Left forelimb (tissue), 1 donor: ENCODE data around the gene IVD.
"Not testable (repeated sequence)": the region's sequence is repeated elsewhere in the genome, so short reads cannot be mapped to it uniquely, and the experiment has no call there.

ENCODE experiments used
- DNase-seq: peaks from one replicate; pipeline ENCODE4 v3.0.0-alpha.2; 2018; ENCODE audit warnings: low spot score

The IVD gene

DNA sequence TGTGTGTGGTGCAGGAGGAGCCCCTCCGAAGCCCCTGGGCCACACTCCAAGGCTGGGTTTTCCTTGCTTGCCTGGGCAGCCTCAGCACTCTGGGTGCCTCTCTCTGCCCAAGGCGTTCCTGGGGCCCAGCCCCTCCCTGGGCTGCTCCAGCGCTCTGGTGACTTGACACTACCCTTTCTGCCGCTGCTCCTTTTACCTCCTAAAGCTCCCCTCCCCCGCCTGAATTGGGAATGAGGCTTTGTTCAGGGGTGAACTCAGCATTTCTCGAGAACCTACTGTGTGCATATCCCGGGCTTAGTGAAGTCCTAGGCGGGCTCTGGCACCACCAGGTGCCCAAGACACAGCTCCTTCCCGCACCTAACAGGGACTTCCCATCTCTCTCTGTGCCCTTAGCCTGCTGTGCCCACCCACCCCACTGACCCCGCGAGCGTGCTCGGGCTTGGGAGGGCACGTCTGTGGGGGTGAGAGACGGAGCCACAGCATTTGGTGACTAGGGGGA lies 33.9 kb downstream of the IVD start:
- DNase-seq, result no peak

DNA sequence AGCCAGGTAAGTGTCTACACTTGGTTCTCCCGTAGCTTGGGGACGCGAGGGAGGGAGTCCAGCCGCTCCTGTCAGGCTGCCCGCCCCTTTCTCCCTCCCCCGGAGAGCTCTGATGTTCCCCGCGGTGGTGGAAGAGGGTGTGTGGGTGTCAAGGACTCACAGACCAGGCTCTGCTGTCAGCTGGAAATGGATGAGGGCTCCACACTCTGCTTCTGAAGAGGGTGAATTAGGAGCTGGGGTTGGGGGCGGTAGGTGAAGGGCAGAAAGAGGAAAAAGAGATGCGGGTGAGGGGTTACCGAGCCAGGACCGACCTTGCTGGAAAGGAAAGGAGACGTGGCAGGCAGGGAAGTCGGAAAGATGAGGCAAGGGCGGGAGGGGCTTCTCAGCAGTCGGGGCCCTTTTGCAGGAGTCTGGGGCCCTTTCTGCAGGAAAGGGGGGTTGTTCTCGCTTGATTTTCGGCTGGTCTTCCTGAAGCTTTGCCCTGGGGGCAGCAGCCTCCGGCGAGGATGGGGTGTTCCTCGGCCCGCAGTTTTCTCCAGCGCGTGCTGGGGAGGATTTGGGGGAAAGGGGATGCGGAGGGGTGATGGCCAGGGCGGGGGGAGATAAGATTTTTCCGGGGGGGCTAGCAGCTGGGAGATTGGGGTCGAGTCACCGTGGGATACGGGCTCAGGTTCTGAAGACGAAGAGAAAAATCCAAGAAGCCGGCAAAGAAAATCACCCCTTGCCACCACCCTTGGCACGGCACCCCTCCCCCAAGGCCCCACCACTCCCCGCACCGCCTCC lies 34.6 kb downstream of the IVD start:
- DNase-seq, result no peak

GRCh38 chr15:40440743-40441564 lies 35.4 kb downstream of the IVD start, which contains the start of gene BAHD1:
Gene BAHD1 (plus strand): TSS chr15:40440953. CDS start chr15:40458465, 17,512 bp downstream.
- peak; percentile 98 for DNase-seq

- DNase-seq, result no peak
These were observed 36.3 kb downstream of the IVD start for GRCh38 chr15:40441565-40442531.

DNA sequence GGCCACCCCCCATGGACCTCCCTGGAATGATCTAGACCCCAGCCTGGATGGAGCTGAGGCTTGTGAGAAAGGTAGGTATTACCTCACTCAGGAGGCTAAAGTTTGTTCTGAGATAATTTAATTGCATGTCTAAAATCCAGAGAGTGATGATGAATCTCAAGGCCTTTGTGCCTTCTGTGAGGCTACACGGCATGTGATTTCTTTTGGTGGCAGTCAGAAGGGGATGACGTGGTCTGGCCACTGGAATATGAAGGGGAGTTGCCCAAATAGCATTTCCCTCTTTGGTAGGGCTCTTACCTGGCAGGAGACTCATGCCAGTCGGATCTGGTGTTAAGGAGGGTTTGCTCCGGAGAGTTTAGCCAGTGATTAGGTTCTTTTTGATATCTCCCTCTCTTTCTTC lies 37.7 kb downstream of the IVD start:
- DNase-seq, result no peak

DNA sequence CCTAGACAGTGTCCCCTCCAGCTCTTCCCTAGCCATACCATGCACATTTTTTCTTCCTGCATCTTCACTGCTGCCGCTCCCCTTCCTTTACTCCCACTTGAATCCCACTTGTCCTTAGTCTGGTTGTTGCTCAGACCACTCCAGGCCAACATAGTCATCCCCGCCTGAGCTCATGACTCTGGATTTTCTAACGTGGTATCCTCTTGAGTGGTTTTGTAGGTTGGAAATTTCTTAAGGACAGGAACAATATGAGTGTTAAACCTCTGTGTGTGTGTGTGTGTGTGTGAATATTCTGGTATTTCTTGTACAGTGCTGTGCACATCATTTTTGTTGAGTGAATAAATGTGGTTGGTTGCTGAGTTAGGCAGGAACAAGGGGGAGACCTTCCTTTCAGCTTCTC lies 38.3 kb downstream of the IVD start:
- DNase-seq, result no peak

DNA sequence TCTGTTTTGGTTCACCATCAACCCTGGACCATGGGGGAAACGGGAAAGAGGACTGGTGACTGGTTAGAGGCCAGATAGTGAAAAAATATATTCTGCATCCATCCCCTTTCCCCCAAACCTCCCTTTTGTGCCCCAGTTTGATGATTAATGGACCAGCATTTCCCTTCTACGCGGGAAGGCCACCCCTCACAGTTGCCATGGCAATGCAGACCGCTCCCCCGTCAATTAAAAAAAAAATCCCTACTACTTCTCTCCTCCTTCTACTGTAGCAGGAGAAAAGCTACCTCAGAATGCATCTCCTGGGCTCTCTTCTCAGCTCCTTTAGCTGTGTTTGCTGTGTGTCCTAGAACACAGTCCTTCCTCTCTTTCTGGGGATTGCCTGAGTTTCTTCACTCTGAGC lies 39.1 kb downstream of the IVD start:
- DNase-seq, result no peak

GRCh38 chr15:40445421-40445922 lies 39.9 kb downstream of the IVD start:
- no peak for DNase-seq

- DNase-seq, result no peak
These were observed 40.5 kb downstream of the IVD start for GRCh38 chr15:40446144-40446543.

- no peak for DNase-seq
These were observed 42.8 kb downstream of the IVD start for GRCh38 chr15:40448354-40448753.

- DNase-seq, result no peak
These were observed 43.7 kb downstream of the IVD start for GRCh38 chr15:40449275-40449674.

GRCh38 chr15:40450047-40450446 lies 44.5 kb downstream of the IVD start:
- no peak for DNase-seq

DNA sequence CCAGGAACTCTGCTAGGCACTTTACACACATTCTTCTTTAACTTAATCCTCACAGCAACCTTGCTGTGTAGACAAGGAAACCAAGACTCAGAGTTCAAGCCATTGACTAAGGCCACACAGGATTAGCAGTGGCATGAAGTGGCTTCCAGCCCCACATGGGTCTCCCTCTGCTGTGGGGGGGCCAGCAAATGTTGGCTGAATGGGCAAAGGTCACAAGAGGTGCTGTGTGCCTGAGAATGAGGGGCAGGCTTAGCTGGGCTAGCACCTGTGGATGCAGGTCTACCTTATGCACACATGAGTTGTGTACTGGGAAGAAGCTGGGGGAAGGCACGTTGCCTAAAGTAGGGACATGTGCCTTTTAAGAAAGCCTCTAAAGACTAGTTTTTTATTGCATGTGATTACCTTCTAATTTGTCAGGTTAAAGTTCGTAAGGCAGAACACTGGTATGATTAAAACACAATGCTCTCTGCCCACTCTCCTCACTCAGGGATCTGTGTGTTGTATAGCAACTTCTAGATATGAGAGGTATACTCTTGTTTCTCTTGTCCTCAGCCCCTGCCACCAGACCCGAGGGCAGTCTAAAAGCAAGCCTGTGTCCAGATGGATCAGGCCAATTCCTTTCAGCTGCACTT lies 46.0 kb downstream of the IVD start:
- no peak for DNase-seq

GRCh38 chr15:40452296-40453090 lies 46.9 kb downstream of the IVD start:
- DNase-seq, result no peak

- DNase-seq, result not testable (repeated sequence)
These were observed 48.3 kb downstream of the IVD start for GRCh38 chr15:40453941-40454340.

DNA sequence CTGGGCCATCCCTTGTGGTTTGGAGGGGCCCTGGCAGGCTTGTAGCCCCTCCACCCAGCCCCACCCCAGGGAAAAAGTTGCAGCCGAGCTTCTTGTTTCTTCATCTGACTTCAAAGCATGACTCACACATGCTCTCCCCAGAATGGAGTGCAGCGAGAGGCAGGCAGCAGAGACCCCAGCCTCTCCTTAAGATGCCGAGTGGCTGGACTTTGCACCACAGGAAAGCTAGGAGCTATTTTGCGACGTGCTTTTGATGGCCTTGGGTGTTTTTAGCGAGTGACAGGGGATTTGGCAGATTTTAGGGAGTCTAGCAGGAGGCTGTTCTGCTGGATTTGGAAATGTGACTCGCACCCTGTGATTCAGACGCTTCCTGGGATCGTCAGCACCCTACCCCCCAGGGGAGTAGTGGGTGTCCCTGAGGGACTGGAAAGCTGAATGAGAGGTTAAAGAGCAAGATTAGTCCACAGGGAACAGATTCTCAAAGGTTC lies 49.4 kb downstream of the IVD start:
- no peak for DNase-seq

DNA sequence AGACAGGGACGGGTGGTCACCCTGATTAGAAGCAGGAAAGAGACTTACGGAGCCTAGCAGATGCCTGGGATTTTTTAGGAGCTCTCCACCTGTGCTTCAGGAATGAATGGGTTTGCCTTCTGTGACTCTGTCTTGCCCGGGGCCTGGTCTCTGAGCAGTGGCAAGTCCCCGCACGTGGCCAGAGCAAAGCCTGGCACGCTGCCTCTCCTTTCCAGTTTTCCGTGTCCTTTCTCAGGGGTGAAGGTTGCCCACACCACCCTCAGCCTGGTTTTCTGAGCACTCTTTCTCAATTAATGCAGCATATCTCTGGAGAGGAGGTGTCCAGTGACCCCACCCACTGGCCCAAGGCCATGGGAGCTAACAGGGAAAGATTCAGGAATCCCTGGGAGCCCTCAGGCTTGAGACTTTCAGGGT lies 50.7 kb downstream of the IVD start:
- DNase-seq, result no peak

GRCh38 chr15:40456738-40457137 lies 51.1 kb downstream of the IVD start:
- no peak for DNase-seq

DNA sequence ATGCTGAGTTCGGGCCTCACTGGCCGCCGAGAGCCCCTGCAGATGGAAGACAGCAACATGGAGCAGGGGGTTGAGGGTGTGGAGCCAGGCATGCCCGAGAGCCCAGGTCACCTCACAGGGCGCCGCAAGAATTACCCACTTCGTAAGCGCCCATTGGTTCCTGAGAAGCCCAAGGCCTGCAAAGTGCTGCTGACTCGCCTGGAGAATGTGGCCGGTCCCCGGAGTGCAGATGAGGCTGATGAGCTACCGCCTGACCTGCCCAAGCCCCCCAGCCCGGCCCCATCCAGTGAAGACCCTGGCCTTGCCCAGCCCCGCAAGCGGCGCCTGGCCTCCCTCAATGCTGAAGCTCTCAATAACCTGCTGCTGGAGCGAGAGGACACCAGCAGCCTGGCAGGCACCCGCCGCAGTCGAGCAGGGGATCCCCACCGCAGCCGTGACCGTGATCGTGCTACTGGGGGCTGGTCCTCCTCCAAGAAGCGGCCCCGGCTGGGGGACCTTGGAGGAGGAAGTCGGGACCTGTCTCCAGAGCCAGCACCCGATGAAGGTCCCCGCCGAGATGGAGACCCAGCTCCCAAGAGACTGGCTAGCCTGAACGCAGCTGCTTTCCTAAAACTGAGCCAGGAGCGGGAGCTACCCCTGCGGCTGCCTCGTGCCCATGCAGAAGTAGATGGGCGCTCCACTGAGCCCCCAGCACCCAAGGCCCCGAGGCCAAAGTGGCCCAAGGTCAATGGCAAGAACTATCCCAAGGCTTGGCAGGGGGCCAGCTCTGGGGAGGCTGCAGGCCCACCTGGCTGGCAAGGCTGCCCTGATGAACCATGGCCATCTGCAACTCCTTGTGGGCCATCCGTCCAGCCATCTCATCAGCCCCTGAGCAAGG lies 53.1 kb downstream of the IVD start:
- DNase-seq, result no peak
